Stimulated activated CD4-positive, alpha-beta T cell treated with anti-CD3 and anti-CD28 coated beads, Interleukin-12 subunit alpha, Interleukin-12 subunit beta, amount 100 ng/mL, for 4 hours (primary cell): ENCODE data around the gene CHN2.
"Not testable (repeated sequence)": the region's sequence is repeated elsewhere in the genome, so short reads cannot be mapped to it uniquely, and the experiment has no call there.

Experiments used
- DNase-seq: peaks from one replicate; pipeline ENCODE4 v3.0.0-alpha.2; 2020

Gene CHN2

DNA sequence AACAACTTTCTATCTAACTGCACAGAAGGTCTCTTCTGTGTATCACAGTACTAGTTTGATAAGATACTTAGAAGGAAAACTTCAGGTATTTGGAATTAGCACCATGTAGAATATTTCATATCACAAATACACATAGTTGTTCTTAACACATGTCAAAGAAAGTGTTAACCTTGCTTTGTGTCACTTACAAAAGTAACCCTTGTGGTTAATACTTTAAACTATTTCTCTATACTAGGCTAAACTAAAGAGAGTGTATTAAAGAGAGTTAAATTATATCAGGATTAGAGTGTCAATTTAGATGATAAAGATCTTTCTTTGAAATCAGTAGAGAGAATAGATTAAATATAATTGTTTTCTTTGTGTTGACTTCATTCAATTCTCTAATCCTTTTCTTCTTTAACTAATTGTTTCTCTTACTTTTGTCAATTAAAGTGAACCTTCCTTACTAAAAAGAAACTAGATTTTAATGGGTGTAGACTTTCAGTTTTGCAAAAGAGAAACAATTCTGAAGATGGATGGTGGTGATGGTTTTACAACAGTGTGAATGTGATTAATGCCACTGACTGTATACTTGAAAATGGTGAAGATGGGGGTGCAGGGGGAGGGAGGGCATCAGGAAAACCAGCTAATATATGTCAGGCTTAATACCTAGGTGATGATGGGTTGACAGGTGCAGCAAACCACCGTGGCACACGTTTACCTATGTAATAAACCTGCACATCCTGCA, 67.8 kb downstream of the CHN2 start:
- DNase-seq = no peak

DNA sequence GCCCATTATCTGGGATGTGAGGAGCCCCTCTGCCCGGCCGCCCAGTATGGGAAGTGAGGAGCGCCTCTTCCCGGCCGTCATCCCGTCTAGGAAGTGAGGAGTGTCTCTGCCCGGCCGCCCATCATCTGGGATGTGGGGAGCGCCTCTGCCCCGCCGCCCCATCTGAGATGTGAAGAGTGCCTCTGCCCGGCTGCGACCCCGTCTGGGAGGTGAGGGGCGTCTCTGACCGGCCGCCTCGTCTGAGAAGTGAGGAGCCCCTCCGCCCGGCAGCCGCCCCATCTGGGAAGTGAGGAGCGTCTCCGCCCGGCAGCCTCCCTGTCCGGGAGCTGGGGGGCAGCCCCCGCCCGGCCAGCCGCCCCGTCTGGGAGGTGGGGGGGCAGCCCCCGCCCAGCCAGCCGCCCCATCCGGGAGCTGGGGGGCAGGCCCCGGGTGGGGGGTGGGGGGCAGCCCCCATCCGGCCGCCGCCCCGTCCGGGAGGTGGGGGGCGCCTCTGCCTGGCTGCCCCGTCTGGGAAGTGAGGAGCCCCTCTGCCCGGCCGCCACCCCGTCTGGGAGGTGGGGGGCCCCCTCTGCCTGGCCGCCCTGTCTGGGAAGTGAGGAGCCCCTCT, 69.1 kb downstream of the CHN2 start:
- not testable (repeated sequence) for DNase-seq

DNA sequence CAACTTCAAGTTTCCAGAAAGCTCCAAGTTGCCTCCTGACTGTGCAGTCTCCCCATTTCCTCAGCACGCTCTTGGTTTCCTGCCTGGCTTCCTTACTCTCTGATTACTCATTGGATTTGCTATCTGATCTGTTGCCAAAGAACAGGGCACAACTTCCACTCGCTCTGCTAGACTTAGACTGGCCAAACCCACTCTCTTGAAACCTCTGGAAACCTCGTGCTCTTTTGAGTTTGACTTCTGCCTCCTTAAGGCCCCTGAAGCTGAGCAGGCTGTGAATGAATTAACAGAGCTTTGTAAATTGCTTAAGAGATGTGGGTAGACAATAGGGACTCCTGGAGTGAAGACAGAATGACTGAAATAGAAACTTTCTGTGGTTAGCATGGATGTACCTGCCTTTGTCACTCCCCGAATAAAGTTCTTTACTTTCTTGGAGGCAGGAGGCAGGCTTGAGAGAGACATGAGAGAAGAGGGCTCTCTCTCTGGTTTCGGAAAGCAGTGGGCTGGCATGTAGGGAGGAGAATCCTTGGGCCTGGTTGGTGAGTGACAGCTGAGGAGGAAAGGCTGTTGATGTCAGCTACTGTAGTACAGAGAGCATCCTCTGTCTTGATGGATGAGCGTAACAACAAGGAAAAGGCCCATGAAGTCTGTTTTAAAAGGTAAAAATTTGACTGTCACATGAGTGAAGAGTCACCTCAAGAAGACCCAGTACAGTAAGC, 70.8 kb downstream of the CHN2 start:
- no peak for DNase-seq

DNA sequence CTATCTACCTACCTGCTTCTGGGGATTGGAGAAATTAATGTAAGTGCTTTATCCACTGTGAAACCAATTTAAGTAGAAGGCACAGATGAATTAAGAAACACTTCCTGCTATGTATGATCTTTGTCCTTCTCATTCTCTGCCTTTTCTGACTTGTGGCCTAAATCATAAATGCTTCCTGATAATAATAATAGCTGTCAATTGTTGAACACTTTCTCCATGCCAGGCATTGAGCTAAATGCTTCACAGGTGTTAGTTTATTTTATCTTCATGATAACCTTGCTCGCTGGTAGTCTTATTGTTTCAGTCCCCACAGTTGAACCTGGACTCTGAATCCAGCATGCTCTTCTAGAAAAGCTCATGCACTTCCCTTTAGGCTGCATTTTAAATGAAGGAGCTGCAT, 75.4 kb downstream of the CHN2 start:
- no peak for DNase-seq

- no peak for DNase-seq
These were observed 76.2 kb downstream of the CHN2 start for GRCh38 chr7:29270594-29271318.

GRCh38 chr7:29271319-29271658, 76.7 kb downstream of the CHN2 start:
- no peak for DNase-seq

DNA sequence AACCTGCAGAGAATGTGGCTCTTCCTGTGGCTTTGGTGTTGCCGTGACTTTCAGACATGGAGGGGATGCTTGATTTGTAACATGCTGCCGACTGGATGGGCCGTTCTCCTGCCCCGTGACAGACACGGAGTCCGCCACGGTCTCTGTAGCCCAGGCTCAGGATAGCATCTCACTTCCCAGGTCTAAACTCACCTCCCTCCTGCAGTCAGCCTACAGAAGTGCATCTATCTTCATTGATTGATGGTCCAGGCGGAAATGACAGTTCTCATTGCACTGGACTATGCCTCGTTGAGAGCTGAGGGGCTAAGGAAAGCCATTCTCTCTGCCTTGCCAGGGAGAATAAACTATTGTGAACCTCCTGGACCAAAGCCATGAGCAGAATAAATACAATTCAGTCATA, 77.5 kb downstream of the CHN2 start:
- no peak for DNase-seq

DNA sequence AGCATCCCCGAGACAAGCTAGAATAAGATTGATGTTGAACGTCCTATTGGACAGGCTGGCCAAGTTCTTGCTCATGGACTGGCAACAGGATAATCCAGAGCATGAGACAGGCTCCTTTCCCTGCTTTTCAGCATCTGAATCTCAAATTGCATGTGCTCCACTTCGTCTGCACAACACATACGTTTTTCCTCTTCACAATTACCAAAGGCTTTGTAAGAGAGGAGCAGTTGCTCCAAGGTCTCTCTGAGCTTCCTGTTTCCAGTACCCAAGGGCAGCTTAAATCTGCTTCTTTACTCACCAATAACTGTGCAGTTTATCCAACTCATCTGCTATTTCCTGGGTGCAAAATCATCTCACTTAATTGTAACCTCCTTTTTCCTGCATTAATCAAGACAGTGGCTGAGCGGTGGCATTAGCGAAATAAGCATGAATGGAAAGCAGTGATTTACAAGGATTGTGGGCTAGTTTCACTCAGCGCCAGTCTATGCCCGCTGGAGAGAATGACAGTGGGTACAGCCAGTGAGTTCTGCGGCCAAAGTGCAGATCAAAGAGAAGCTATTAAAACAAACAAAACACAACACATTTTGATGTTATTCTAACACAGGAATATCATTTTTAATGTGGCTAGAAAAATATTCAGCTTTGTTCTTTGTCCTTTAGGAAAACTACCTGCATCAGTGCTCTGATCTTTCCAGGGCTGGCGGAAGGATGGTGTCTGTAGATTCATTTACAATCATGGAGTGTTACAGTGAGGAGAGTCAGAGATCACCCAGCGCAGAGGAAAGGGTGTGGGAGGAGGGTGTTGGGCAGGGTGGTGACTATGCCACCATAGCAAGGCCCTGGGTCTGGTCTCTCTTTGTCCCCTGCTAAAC, 79.8 kb downstream of the CHN2 start:
- DNase-seq = no peak

DNA sequence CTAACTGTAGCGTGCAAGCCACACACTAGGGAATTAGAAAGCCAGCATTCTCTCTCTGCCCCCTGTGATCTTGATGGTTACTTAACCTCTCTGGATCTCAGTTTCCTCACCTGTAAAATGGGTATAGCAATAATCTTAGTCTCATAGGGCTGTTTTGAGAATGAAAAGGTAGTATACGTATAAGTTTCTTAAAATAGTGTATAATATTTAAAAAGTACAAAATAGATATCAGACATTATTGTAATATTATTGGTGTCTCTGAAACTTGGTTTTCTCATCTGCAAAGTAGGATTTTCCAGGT, 80.4 kb downstream of the CHN2 start:
- DNase-seq = no peak

GRCh38 chr7:29275493-29275892, 80.9 kb downstream of the CHN2 start:
- no peak for DNase-seq

- no peak for DNase-seq
These were observed 81.6 kb downstream of the CHN2 start for GRCh38 chr7:29276199-29276598.

- no peak for DNase-seq
These were observed 82.2 kb downstream of the CHN2 start for GRCh38 chr7:29276806-29277205.

DNA sequence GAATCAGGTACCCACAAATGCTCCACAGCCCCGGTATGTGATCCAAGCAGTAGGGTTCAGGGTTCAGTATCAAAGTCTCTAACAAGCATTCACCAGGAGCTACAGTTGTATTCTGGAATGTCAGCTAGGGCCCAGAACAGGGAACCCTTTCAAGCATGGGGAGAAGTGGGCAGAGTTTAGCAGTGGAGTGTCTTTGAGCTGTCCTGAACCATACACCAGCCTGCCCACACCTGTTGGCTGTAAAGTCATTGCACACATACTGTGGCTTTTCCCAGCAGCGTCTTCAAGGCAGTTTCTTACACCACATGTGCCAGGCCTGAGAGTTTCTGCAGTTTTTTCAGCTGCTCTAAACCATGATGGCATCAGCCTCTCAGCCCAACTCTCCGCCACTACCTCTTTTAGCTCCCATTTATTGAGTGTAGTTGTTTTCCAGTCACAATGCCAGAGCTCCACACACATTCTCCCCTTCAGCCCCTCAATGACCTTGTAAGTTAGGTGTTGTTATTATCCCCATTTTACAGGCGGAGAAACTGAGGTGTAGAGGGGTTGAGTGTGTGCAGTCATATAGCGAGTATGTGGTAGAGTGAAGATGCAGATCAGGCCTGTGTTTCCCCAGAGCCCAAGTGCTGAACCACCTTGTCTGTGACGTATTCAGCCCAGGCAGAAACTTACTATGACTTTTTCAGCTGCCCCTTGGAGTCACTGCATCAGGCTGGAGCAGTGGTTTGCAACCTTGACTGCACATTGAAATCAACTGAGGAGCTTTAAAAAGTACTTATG, 83.1 kb downstream of the CHN2 start:
- no peak for DNase-seq

- DNase-seq = no peak
These were observed 83.9 kb downstream of the CHN2 start for GRCh38 chr7:29278337-29279069.

DNA sequence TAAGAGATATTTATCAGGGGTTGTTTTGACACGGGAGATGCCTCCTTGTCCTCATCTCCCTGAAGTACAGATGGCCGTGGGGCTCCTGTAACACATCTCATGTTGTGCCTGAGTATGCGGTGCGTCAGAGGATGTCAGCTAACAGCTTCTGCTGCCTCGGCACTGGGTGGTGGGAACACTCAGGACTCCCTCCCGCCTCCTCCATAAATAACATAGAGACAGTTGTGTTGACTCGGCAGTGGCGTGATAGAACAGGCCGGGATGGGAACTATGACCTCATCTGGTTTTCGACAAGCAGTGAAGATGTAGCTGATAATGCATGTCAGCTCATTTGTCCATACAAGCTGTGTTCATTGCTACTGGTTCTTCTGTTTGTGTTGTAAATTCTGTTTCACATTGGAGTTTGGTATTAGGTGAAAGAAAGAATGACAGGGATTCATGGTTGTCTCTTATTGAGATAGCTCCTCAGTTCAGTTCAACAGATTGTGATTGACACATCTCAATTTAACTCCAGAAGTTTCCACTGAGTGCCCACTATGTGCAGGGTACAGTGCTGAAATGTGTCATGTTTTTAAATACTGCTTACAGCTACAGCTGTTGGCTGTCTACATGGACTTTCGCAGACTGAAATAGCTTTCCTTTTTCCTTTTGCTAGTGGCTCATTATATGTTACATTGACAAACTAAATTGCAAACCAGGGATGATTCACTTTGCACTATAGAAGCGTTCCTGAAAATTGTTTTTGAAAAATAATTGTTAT, 87.4 kb downstream of the CHN2 start:
- DNase-seq = no peak

DNA sequence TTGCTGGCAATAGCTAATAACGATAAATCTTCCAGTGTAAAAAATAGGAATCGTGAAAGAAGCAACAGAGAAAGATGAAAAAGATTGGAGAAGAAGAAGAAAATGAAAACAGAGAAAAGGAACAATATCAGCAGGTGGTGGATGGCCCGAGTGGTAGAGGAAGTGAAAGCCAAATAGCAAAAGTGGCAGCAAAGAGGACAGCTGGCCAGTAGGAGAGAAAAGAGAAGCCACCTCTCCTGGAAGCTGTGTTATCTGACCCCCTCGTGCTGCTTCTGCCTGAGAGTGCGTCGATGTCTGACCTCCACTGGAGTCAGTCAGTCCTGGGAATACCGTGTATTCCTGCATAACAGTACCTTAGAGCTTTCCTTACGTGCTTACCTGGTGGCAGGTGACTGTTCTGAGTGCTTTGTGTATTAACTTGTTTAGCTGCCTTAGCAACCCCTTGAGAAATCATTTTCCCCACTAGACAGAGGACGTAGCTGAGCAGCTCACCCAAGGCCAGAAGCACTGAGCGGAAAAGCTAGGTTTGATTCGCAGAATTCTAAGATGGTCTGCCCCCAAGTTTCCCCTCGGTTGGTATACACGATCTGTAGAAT, 88.3 kb downstream of the CHN2 start:
- DNase-seq = no peak

DNA sequence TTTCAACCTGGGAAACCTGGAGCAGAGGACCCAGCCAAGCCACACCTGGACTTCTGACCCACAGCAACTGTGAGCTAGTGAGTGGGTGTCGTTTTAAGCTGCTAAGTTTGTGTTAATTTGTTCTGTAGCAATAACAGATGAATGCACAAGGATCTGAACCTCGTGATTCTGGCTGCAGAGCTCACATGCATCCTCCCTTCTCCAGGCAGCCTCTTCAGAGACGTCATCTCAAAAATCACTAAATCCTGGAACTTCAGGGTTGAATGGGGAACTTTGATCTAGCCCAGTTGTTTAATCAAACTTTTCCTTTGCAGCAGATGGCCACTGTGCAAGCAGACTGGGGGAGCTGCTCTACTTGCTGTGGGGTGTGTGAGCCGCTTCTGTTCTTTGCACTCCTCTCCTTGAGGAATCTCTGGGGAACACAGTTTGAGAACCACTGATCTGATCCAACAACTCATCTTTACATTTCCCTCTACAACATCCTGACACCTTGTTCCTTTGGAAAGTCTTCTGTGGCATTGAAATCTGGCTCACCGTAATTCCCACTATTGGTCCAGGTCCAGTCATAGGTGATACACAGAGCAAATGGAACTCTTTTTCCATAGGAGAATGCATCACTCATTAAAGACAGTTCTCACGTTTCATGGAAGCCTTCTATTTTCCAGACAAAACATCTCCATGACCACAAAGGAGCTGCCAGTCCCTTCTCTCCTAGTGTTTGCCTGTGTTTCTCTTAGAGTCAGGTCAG, 90.3 kb downstream of the CHN2 start:
- no peak for DNase-seq

DNA sequence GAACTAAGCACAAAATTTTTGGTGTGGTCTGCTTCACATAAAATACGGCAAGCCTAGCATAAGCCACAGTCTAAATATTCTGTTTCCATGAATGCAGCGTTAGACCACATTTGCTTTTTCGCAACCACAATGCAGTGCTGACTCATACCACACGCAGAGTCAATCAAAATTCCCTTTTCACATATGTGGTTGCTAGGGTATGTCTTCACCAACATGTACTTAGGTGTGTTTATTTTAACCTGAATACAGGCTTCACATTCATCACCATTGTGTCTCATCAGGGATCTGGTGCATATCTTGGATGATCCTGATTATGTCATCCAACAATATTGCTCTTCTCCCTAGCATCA, 90.8 kb downstream of the CHN2 start:
- DNase-seq = no peak

- DNase-seq = no peak
These were observed 91.3 kb downstream of the CHN2 start for GRCh38 chr7:29285861-29286260.

DNA sequence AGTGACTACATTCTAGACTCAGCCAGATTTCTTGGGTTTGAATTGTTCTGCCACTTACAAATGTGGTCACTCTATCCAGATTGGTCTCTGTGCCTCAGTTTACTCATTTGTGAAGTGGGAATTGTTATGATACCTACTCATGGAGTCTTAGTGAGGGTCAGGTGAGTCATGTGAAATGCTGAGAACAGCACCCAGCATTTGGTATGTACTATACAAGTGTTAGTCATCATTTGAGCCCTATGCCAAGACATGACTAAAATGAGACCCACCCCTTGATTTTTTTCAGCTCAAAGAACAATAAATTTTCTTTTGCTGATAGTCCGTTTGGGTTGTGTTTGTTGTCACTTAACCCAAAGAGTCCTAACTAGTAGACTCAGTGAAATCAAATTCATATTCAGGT, 92.8 kb downstream of the CHN2 start:
- no peak for DNase-seq
